HEK293 (cell line): ENCODE measurements around the gene FHIT.

ENCODE experiments used
- CTCF ChIA-PET: fragments of 350-600 bp; formaldehyde crosslinking; extraction: SDS; loops from one replicate; lab custom pipeline; 2021; ENCODE audit warnings: antibody characterized with exemption; lab: Yijun Ruan, JAX
- POLR2A ChIA-PET: fragments of 300-600 bp; formaldehyde crosslinking; extraction: SDS; loops from one replicate; lab custom pipeline; 2020; ENCODE audit warnings: antibody characterized with exemption, inconsistent platforms; lab: Yijun Ruan, JAX
- H3K27ac ChIP-seq: fragments of 200-500 bp; sonication (Bioruptor generic); 2 replicates; pipeline ENCODE4 v1.5.1; 2014; ENCODE audit warnings: low read depth, low read length, control low read depth, inconsistent platforms; ENCODE audit errors: extremely low read depth
- H3K36me3 ChIP-seq, 2 experiments: fragments of 200-500 bp in 1 of 2; sonication (Bioruptor generic) in 1 of 2; 1 replicate in 1 of 2; 2 replicates in 1 of 2; pipeline ENCODE4 v1.5.1; 2014 to 2017; ENCODE audit warnings: inconsistent platforms in 2 of 2, low read length in 2 of 2; ENCODE audit not compliant: control insufficient read depth in 2 of 2, insufficient read depth in 1 of 2
- H3K4me1 ChIP-seq: fragments of 200-500 bp; sonication (Bioruptor generic); 2 replicates; pipeline ENCODE4 v1.5.1; 2014; ENCODE audit warnings: mild to moderate bottlenecking, low read length, inconsistent platforms; ENCODE audit not compliant: control insufficient read depth, insufficient read depth
- H3K4me3 ChIP-seq: 2 replicates; pipeline ENCODE4 v1.5.1; 2011; ENCODE audit warnings: low read depth, mild to moderate bottlenecking, control low read depth, low read length, moderate library complexity
- H3K9me3 ChIP-seq: fragments of 200-500 bp; sonication (Bioruptor generic); 2 replicates; pipeline ENCODE4 v1.5.1; 2014; ENCODE audit warnings: low read depth, low read length, inconsistent platforms; ENCODE audit not compliant: control insufficient read depth, insufficient read depth
- BCL11B ChIP-seq: fragments of 450-650 bp; formaldehyde crosslinking; IDR thresholded peaks from 2 replicates; pipeline ENCODE4 v1.5.1; 2016; ENCODE audit warnings: low read depth, missing biosample characterization, missing genetic modification characterization
- SETDB1 ChIP-seq: IDR thresholded peaks from one replicate; pipeline ENCODE4 v1.6.1; 2017; ENCODE audit warnings: mild to moderate bottlenecking, low read length, moderate library complexity, mixed read lengths; ENCODE audit not compliant: insufficient read length
- SP7 ChIP-seq: fragments of 450-650 bp; formaldehyde crosslinking; IDR thresholded peaks from 2 replicates; pipeline ENCODE4 v1.5.1; 2016; ENCODE audit warnings: missing biosample characterization, missing genetic modification characterization
- WT1 ChIP-seq: fragments of 450-650 bp; formaldehyde crosslinking; IDR thresholded peaks from 2 replicates; pipeline ENCODE4 v1.5.1; 2016; ENCODE audit warnings: missing biosample characterization, missing genetic modification characterization
- ZBTB21 ChIP-seq: fragments of 450-650 bp; formaldehyde crosslinking; IDR thresholded peaks from 2 replicates; pipeline ENCODE4 v1.5.1; 2017; ENCODE audit warnings: missing biosample characterization, missing genetic modification characterization
- ZFP37 ChIP-seq: fragments of 450-650 bp; formaldehyde crosslinking; IDR thresholded peaks from 2 replicates; pipeline ENCODE4 v1.5.1; 2016; ENCODE audit warnings: missing biosample characterization, missing genetic modification characterization
- ZNF169 ChIP-seq: fragments of 450-650 bp; formaldehyde crosslinking; IDR thresholded peaks from 2 replicates; pipeline ENCODE4 v1.5.1; 2016; ENCODE audit warnings: missing biosample characterization, missing genetic modification characterization
- ZNF23 ChIP-seq: fragments of 450-650 bp; formaldehyde crosslinking; IDR thresholded peaks from 2 replicates; pipeline ENCODE4 v1.5.1; 2016; ENCODE audit warnings: missing biosample characterization, missing genetic modification characterization, borderline replicate concordance
- ZNF354C ChIP-seq: fragments of 450-650 bp; formaldehyde crosslinking; IDR thresholded peaks from 2 replicates; pipeline ENCODE4 v1.5.1; 2016; ENCODE audit warnings: missing biosample characterization, missing genetic modification characterization, low read depth, borderline replicate concordance
- ZNF596 ChIP-seq: fragments of 450-650 bp; IDR thresholded peaks from 2 replicates; pipeline ENCODE4 v1.5.0; 2018; ENCODE audit warnings: missing biosample characterization, mild to moderate bottlenecking, missing genetic modification characterization, moderate library complexity
- ZNF610 ChIP-seq: fragments of 450-650 bp; formaldehyde crosslinking; IDR thresholded peaks from 2 replicates; pipeline ENCODE4 v1.5.1; 2016; ENCODE audit warnings: missing biosample characterization, missing genetic modification characterization, borderline replicate concordance
- ZNF623 ChIP-seq: fragments of 450-650 bp; formaldehyde crosslinking; IDR thresholded peaks from 2 replicates; pipeline ENCODE4 v1.5.1; 2016; ENCODE audit warnings: missing biosample characterization, missing genetic modification characterization
- ZNF664 ChIP-seq: fragments of 450-650 bp; formaldehyde crosslinking; IDR thresholded peaks from 2 replicates; pipeline ENCODE4 v1.5.1; 2016; ENCODE audit warnings: missing biosample characterization, missing genetic modification characterization
- ZNF670 ChIP-seq: fragments of 450-650 bp; formaldehyde crosslinking; IDR thresholded peaks from 2 replicates; pipeline ENCODE4 v1.5.1; 2016; ENCODE audit warnings: missing biosample characterization, missing genetic modification characterization, low read depth
- ZSCAN16 ChIP-seq: fragments of 450-650 bp; formaldehyde crosslinking; IDR thresholded peaks from 2 replicates; pipeline ENCODE4 v1.5.1; 2016; ENCODE audit warnings: missing biosample characterization, missing genetic modification characterization
- TF ChIP-seq, protein P1 (sequence below): fragments of 450-650 bp; formaldehyde crosslinking; IDR thresholded peaks from 2 replicates; pipeline ENCODE4 v1.5.1; 2016; ENCODE audit warnings: missing biosample characterization, missing genetic modification characterization
- TF ChIP-seq, protein P2 (sequence below): sonication (generic); formaldehyde crosslinking; IDR thresholded peaks from 2 replicates; pipeline ENCODE4 v1.8.1; 2022; ENCODE audit warnings: mild to moderate bottlenecking, moderate library complexity, missing genetic modification reagents
- TF ChIP-seq, protein P3 (sequence below): fragments of 450-650 bp; formaldehyde crosslinking; IDR thresholded peaks from 2 replicates; pipeline ENCODE4 v1.5.1; 2016; ENCODE audit warnings: missing biosample characterization, missing genetic modification characterization
- TF ChIP-seq, protein P4 (sequence below): fragments of 450-650 bp; IDR thresholded peaks from 2 replicates; pipeline ENCODE4 v1.5.1; 2018; ENCODE audit warnings: missing biosample characterization, mild to moderate bottlenecking, missing genetic modification characterization
- TF ChIP-seq, protein P5 (sequence below): fragments of 450-650 bp; formaldehyde crosslinking; IDR thresholded peaks from 2 replicates; pipeline ENCODE4 v1.5.1; 2016; ENCODE audit warnings: missing biosample characterization, missing genetic modification characterization
- TF ChIP-seq, protein P6 (sequence below): fragments of 450-650 bp; formaldehyde crosslinking; IDR thresholded peaks from 2 replicates; pipeline ENCODE4 v1.5.1; 2016; ENCODE audit warnings: missing biosample characterization, missing genetic modification characterization
- TF ChIP-seq, protein P7 (sequence below): fragments of 450-650 bp; formaldehyde crosslinking; IDR thresholded peaks from 2 replicates; pipeline ENCODE4 v1.5.1; 2016; ENCODE audit warnings: missing biosample characterization, missing genetic modification characterization, borderline replicate concordance

Gene FHIT

DNA sequence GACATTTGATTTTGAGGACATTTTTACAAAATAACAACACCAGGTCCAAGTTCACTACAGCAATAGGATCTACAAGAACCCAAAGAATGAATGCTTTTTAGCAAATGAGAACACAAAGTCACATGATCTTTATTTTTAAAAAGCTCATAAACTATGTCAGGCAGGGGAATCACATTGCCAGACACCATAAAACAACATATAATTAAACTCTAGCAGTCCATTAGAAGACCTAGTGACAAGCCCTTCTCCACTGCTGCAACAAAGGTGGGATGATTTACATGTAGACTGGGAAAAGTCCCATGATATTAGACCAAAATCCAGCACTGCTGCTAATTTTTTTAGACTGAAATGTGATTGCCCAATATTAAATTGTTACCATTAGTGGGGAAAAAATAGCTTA lies 92.6 kb downstream of the FHIT start:
- CTCF ChIA-PET = no interaction called here
- Histone ChIP-seq H3K27ac (no peak overlapping the region), H3K4me3 (no peak overlapping the region), H3K36me3 (no peaks in the 10 kb centered on the region), H3K9me3 (no peaks in the 10 kb centered on the region), H3K4me1 (peaks cover 6% of the 10 kb centered on the region)
- POLR2A ChIA-PET = no interaction called here
- TF ChIP-seq, protein P1, sequence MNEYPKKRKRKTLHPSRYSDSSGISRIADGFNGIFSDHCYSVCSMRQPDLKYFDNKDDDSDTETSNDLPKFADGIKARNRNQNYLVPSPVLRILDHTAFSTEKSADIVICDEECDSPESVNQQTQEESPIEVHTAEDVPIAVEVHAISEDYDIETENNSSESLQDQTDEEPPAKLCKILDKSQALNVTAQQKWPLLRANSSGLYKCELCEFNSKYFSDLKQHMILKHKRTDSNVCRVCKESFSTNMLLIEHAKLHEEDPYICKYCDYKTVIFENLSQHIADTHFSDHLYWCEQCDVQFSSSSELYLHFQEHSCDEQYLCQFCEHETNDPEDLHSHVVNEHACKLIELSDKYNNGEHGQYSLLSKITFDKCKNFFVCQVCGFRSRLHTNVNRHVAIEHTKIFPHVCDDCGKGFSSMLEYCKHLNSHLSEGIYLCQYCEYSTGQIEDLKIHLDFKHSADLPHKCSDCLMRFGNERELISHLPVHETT (tag by site-specific recombination) = no peak
- TF ChIP-seq ZNF664 (no peak), WT1 (tag by site-specific recombination) (no peak), ZNF169 (tag by site-specific recombination) (no peak), ZNF610 (tag by site-specific recombination) (no peak), ZNF670 (tag by site-specific recombination) (no peak), ZNF623 (no peak), ZNF23 (tag by site-specific recombination) (no peak), SETDB1 (no peak), ZBTB21 (tag by site-specific recombination) (no peak), SP7 (tag by site-specific recombination) (peak; percentile 50; the same call in 1 of the 2 replicates), ZNF354C (tag by site-specific recombination) (no peak), BCL11B (tag by site-specific recombination) (no peak), ZFP37 (tag by site-specific recombination) (no peak), ZSCAN16 (tag by site-specific recombination) (no peak), ZNF596 (no peak)
- TF ChIP-seq, protein P2, sequence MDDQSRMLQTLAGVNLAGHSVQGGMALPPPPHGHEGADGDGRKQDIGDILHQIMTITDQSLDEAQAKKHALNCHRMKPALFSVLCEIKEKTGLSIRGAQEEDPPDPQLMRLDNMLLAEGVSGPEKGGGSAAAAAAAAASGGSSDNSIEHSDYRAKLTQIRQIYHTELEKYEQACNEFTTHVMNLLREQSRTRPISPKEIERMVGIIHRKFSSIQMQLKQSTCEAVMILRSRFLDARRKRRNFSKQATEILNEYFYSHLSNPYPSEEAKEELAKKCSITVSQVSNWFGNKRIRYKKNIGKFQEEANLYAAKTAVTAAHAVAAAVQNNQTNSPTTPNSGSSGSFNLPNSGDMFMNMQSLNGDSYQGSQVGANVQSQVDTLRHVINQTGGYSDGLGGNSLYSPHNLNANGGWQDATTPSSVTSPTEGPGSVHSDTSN = no peak
- TF ChIP-seq, protein P3, sequence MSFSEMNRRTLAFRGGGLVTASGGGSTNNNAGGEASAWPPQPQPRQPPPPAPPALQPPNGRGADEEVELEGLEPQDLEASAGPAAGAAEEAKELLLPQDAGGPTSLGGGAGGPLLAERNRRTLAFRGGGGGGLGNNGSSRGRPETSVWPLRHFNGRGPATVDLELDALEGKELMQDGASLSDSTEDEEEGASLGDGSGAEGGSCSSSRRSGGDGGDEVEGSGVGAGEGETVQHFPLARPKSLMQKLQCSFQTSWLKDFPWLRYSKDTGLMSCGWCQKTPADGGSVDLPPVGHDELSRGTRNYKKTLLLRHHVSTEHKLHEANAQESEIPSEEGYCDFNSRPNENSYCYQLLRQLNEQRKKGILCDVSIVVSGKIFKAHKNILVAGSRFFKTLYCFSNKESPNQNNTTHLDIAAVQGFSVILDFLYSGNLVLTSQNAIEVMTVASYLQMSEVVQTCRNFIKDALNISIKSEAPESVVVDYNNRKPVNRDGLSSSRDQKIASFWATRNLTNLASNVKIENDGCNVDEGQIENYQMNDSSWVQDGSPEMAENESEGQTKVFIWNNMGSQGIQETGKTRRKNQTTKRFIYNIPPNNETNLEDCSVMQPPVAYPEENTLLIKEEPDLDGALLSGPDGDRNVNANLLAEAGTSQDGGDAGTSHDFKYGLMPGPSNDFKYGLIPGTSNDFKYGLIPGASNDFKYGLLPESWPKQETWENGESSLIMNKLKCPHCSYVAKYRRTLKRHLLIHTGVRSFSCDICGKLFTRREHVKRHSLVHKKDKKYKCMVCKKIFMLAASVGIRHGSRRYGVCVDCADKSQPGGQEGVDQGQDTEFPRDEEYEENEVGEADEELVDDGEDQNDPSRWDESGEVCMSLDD = no peak
- TF ChIP-seq, protein P4, sequence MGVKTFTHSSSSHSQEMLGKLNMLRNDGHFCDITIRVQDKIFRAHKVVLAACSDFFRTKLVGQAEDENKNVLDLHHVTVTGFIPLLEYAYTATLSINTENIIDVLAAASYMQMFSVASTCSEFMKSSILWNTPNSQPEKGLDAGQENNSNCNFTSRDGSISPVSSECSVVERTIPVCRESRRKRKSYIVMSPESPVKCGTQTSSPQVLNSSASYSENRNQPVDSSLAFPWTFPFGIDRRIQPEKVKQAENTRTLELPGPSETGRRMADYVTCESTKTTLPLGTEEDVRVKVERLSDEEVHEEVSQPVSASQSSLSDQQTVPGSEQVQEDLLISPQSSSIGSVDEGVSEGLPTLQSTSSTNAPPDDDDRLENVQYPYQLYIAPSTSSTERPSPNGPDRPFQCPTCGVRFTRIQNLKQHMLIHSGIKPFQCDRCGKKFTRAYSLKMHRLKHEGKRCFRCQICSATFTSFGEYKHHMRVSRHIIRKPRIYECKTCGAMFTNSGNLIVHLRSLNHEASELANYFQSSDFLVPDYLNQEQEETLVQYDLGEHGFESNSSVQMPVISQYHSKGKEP (tag by site-specific recombination) = peak; percentile 66; the same call in 1 of the 2 replicates
- TF ChIP-seq, protein P5, sequence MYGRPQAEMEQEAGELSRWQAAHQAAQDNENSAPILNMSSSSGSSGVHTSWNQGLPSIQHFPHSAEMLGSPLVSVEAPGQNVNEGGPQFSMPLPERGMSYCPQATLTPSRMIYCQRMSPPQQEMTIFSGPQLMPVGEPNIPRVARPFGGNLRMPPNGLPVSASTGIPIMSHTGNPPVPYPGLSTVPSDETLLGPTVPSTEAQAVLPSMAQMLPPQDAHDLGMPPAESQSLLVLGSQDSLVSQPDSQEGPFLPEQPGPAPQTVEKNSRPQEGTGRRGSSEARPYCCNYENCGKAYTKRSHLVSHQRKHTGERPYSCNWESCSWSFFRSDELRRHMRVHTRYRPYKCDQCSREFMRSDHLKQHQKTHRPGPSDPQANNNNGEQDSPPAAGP (tag by site-specific recombination) = no peak
- TF ChIP-seq, protein P6, sequence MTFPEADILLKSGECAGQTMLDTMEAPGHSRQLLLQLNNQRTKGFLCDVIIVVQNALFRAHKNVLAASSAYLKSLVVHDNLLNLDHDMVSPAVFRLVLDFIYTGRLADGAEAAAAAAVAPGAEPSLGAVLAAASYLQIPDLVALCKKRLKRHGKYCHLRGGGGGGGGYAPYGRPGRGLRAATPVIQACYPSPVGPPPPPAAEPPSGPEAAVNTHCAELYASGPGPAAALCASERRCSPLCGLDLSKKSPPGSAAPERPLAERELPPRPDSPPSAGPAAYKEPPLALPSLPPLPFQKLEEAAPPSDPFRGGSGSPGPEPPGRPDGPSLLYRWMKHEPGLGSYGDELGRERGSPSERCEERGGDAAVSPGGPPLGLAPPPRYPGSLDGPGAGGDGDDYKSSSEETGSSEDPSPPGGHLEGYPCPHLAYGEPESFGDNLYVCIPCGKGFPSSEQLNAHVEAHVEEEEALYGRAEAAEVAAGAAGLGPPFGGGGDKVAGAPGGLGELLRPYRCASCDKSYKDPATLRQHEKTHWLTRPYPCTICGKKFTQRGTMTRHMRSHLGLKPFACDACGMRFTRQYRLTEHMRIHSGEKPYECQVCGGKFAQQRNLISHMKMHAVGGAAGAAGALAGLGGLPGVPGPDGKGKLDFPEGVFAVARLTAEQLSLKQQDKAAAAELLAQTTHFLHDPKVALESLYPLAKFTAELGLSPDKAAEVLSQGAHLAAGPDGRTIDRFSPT (tag by site-specific recombination) = no peak
- TF ChIP-seq, protein P7, sequence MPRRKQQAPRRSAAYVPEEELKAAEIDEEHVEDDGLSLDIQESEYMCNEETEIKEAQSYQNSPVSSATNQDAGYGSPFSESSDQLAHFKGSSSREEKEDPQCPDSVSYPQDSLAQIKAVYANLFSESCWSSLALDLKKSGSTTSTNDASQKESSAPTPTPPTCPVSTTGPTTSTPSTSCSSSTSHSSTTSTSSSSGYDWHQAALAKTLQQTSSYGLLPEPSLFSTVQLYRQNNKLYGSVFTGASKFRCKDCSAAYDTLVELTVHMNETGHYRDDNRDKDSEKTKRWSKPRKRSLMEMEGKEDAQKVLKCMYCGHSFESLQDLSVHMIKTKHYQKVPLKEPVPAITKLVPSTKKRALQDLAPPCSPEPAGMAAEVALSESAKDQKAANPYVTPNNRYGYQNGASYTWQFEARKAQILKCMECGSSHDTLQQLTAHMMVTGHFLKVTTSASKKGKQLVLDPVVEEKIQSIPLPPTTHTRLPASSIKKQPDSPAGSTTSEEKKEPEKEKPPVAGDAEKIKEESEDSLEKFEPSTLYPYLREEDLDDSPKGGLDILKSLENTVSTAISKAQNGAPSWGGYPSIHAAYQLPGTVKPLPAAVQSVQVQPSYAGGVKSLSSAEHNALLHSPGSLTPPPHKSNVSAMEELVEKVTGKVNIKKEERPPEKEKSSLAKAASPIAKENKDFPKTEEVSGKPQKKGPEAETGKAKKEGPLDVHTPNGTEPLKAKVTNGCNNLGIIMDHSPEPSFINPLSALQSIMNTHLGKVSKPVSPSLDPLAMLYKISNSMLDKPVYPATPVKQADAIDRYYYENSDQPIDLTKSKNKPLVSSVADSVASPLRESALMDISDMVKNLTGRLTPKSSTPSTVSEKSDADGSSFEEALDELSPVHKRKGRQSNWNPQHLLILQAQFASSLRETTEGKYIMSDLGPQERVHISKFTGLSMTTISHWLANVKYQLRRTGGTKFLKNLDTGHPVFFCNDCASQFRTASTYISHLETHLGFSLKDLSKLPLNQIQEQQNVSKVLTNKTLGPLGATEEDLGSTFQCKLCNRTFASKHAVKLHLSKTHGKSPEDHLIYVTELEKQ (tag by site-specific recombination) = 0 out of 2 replicates have a peak, but pooled peaks have one; percentile 1
